Stimulated activated CD8-positive, alpha-beta memory T cell treated with anti-CD3 and anti-CD28 coated beads, Interleukin-4, amount 100 ng/mL, for 4 hours (primary cell): ENCODE data around the gene ZNF416.

Experiments
- DNase-seq, 2 donors: peaks; one replicate each; pipeline ENCODE4 v3.0.0-alpha.2; 2020; ENCODE audit warnings: low read depth in 2 of 2, low spot score in 1 of 2

Gene ZNF416

GRCh38 chr19:57578487-57579205 lies at the start of gene ZNF416:
Gene ZNF416 (minus strand): TSS chr19:57578911. CDS start chr19:57578704, 207 bp downstream.
- DNase-seq = peak; percentile 84 to 92

GRCh38 chr19:57623091-57623490 lies 44.4 kb upstream of the ZNF416 start:
- no peak for DNase-seq

- DNase-seq = no peak
Measured at GRCh38 chr19:57620673-57621348, 42.1 kb upstream of the ZNF416 start.

- no peak for DNase-seq
Measured at GRCh38 chr19:57615346-57615745, 36.6 kb upstream of the ZNF416 start.

- peak; percentile 77 to 79 for DNase-seq
Measured at GRCh38 chr19:57613941-57614743, 35.4 kb upstream of the ZNF416 start, which contains the start of gene ZNF134. Gene ZNF134 (plus strand): TSS chr19:57614242. CDS start chr19:57619469, 5,227 bp downstream.

- no peak for DNase-seq
Measured at GRCh38 chr19:57611113-57611512, 32.4 kb upstream of the ZNF416 start.

GRCh38 chr19:57606931-57607330 lies 28.2 kb upstream of the ZNF416 start:
- DNase-seq = no peak

GRCh38 chr19:57599761-57600383 lies 21.2 kb upstream of the ZNF416 start, which contains the start of gene ZNF530:
Gene ZNF530 (plus strand): TSS chr19:57599885. CDS start chr19:57604346, 4,461 bp downstream.
- DNase-seq = peak; percentile 68 to 71

GRCh38 chr19:57599377-57599760 lies 20.7 kb upstream of the ZNF416 start:
- no peak for DNase-seq

- no peak for DNase-seq
Measured at GRCh38 chr19:57587529-57587928, 8.8 kb upstream of the ZNF416 start.

GRCh38 chr19:57583521-57584416 lies 5.1 kb upstream of the ZNF416 start, which contains the start of gene ZIK1:
Gene ZIK1 (plus strand): TSS chr19:57584145. CDS start chr19:57584357, 212 bp downstream.
- peak; percentile 65 to 76 for DNase-seq

GRCh38 chr19:57583104-57583520 lies 4.4 kb upstream of the ZNF416 start:
- no peak for DNase-seq

- no peak for DNase-seq
Measured at GRCh38 chr19:57576661-57577060, 2.0 kb downstream of the ZNF416 start.

- DNase-seq = no peak
Measured at GRCh38 chr19:57572415-57572947, 6.2 kb downstream of the ZNF416 start.

GRCh38 chr19:57570707-57571106 lies 8.0 kb downstream of the ZNF416 start:
- DNase-seq = no peak

- no peak for DNase-seq
Measured at GRCh38 chr19:57566396-57567265, 12.1 kb downstream of the ZNF416 start.

GRCh38 chr19:57563547-57563946 lies 15.2 kb downstream of the ZNF416 start:
- DNase-seq = no peak

- DNase-seq = no peak
Measured at GRCh38 chr19:57560049-57560491, 18.6 kb downstream of the ZNF416 start.
